Effector memory CD4-positive, alpha-beta T cell (primary cell): ENCODE results near the gene GDF7.

Experiments
- DNase-seq, 3 donors: peaks; one replicate each; pipeline ENCODE4 v3.0.0-alpha.2; 2020
- H3K27ac ChIP-seq: 2 replicates; pipeline ENCODE4 v1.7.0; 2013; ENCODE audit warnings: mild to moderate bottlenecking, low read length, moderate library complexity; ENCODE audit not compliant: insufficient read depth, poor library complexity, severe bottlenecking
- H3K27me3 ChIP-seq: replicated peaks from 2 replicates; pipeline ENCODE4 v1.7.0; 2013; ENCODE audit warnings: mild to moderate bottlenecking, low read length; ENCODE audit not compliant: insufficient read depth, control insufficient read depth, poor library complexity, severe bottlenecking
- H3K36me3 ChIP-seq: 2 replicates; pipeline ENCODE4 v1.7.0; 2013; ENCODE audit warnings: mild to moderate bottlenecking, low read length, moderate library complexity; ENCODE audit not compliant: control insufficient read depth, insufficient read depth
- H3K4me1 ChIP-seq: 2 replicates; pipeline ENCODE4 v1.7.0; 2013; ENCODE audit warnings: low read length, mild to moderate bottlenecking; ENCODE audit not compliant: control insufficient read depth, insufficient read depth, poor library complexity, severe bottlenecking
- H3K4me3 ChIP-seq: 2 replicates; pipeline ENCODE4 v1.7.0; 2013; ENCODE audit warnings: low read length, low read depth, mild to moderate bottlenecking; ENCODE audit not compliant: insufficient read depth, poor library complexity, severe bottlenecking
- H3K9me3 ChIP-seq: 2 replicates; pipeline ENCODE4 v1.7.0; 2013; ENCODE audit warnings: mild to moderate bottlenecking, low read length, moderate library complexity; ENCODE audit not compliant: control insufficient read depth

Gene GDF7

DNA sequence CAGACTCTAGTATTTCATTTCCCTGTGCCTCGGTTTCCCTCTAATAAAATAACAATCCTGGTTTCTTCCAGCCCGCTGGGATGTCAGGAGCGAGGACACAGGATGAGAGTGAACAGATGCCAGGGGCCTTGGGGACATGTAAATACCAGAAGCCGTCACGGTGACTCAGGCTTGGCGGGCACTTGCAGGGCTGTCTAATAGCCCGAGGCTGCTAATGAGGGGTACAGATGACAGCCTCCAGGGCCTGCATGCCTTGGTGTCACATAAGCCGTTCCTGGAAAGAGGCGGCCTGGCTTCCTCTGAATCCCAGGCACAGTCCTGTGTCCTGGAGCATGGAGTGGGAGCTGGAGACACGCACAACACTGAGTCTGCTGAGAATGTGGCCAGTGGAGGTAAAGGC lies 44.2 kb upstream of the GDF7 start:
- Histone ChIP-seq H3K27ac (no peak overlapping the region), H3K4me3 (no peak overlapping the region), H3K4me1 (no peaks in the 10 kb centered on the region), H3K36me3 (peaks cover 53% of the 10 kb centered on the region), H3K9me3 (no peaks in the 10 kb centered on the region), H3K27me3 (no peaks in the 10 kb centered on the region)
- no peak for DNase-seq

DNA sequence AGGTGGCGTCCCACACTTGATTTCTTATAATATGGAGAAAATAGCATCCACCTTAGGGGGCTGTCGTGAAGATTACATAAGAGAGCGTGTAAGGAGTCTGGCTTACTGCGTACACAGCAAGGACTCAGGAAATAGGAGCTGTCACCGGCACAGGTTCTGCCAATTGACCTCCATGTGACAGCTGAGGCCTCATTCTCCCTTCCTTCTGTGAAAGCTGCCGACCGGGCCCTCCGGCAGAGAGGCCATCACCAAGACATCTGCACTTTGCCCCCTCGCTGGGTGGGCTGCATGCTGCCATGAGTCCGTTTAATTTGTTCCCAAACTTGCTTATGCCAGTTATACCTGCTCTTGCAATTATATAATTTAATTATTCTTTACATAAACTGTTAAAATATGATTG lies 43.7 kb upstream of the GDF7 start:
- Histone ChIP-seq H3K4me1 (no peaks in the 10 kb centered on the region), H3K27me3 (no peaks in the 10 kb centered on the region), H3K4me3 (no peak overlapping the region), H3K36me3 (peaks cover 53% of the 10 kb centered on the region), H3K27ac (no peak overlapping the region), H3K9me3 (no peaks in the 10 kb centered on the region)
- DNase-seq, result no peak

DNA sequence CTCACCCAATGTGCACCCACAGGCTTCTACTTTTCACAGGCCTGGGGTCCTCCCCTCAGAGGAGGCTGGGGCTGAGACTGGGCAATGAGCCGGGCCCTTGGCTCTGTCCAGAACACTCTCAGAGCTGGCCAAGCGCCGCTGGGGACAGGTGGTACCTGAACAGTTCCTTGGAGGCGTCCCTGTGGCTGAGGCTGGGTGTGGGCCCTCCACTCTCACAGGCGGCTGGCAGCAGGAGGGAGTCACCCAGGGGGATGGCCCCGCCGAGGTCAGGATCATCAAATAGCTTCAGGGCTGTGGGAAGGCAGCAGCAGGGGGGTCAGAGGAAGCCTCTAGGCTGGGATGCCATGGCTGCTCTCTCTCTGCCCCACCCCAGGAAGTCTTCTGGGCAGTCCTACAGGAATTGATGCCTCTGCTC lies 43.2 kb upstream of the GDF7 start:
- Histone ChIP-seq H3K27ac (no peak overlapping the region), H3K4me1 (no peaks in the 10 kb centered on the region), H3K27me3 (no peaks in the 10 kb centered on the region), H3K4me3 (no peak overlapping the region), H3K9me3 (no peaks in the 10 kb centered on the region), H3K36me3 (peaks cover 53% of the 10 kb centered on the region)
- no peak for DNase-seq

DNA sequence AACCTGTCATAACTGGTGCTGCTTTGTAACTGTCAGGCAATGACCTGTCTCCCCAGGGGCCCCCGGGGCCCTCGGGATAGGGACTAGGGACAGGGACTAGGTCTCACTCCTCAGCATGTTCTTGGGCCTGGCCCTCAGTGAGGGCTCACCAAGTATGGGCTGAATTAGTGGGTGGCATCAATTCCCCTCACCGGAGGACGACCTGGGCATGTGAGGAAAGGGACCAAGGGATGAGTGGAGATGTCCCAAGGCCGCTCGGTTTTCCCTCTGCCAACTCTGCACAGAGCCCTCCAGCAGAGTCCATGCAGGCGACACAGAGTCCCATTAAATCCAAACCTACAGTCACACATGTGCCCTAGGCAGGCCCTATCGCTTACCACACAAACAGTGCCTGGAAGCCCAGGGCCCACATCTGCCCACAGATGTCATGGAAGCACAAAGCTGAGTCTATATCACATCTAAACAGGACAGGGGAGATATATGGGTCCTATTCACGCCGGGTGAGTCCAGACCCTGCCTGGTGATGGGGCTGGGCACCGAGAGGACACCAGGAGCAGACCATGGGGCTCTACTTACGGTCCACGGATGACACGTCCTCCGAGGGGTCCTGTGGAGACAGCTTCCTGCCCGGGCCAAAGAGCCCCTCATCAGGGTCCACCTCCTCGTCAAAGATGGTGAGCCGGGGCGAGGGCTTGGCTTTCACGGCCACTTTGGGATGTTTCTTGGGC lies 42.6 kb upstream of the GDF7 start:
- no peak for DNase-seq
- Histone ChIP-seq H3K27ac (no peak overlapping the region), H3K4me3 (no peak overlapping the region), H3K27me3 (no peaks in the 10 kb centered on the region), H3K4me1 (no peaks in the 10 kb centered on the region), H3K36me3 (peaks cover 48% of the 10 kb centered on the region), H3K9me3 (no peaks in the 10 kb centered on the region)

DNA sequence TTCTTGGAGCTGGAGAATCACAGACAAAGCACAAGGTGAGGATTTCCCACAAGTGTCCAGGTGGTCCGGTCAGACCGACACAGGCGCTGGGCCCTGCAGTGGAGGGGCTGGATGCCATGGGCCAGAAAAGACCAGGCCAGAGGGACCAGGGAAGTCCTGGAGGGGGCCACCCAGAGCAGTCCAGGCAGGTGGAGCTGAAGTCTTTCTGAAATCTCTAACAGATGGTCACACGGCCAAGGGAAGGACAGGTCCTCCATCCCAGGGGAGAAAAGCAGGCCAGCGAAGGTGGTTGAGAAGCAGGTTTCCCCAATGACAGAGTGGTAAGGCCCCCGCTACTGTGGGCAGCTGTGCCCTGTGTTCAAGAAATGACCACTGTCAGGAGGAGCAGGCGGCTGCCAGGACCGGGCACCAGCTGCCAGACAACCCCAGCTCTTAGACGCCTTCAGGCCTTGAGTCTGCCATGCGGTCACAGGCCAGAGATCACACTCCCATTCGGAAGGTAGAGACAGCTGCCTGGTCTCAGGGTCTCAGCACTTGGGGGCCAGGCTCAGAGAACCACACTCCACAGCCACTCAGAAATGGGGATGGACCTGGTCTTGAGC lies 42.0 kb upstream of the GDF7 start:
- Histone ChIP-seq H3K36me3 (peaks cover 48% of the 10 kb centered on the region), H3K9me3 (no peaks in the 10 kb centered on the region), H3K27me3 (no peaks in the 10 kb centered on the region), H3K4me1 (no peaks in the 10 kb centered on the region), H3K27ac (no peak overlapping the region), H3K4me3 (no peak overlapping the region)
- DNase-seq, result no peak

DNA sequence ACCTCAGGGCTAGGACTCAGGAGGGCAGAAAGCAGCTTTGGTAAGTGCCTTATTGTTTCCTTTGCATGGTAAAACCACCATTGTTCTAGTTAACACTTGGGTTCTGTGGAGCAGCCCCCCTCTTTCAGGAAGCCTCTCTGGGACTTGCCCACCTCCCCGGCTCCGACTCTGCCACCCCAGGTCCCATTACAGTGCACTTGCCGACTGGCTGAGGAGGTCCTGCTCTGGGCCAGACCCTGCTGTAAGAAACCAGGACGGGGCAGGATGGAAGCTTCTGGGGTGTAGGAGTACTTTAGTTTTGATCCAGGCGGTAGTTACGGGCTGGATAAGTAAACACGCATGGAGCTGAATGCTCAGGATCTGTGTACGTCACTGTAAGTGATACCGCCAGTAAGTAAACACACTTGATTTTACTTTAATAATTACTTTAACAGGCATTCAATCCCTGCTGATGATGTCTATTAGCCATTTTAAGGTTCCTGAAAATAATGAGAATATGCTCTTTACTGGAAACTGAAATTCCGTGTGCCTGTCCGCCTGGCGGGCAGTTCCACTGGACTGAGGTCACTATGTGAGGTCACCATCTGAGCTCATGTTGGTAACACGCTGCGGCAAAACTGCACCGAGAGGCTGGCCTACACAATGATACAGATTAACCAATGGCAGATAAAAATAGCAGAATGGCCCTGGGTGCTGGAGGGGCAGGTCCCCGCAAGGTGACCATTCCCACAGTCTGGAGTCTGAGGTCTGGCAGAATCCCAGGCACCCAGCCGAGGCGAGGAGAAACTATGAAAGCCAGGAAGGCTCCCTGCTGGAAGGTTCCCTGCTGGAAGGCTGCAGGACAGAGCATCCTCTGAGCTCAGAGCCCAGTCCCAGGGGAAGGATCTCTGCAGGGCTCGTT lies 41.2 kb upstream of the GDF7 start:
- no peaks in the 10 kb centered on the region for H3K27me3 ChIP-seq
- H3K4me3 ChIP-seq, result no peak overlapping the region
- no peak for DNase-seq
- no peaks in the 10 kb centered on the region for H3K9me3 ChIP-seq
- no peaks in the 10 kb centered on the region for H3K4me1 ChIP-seq
- peaks cover 51% of the 10 kb centered on the region for H3K36me3 ChIP-seq
- H3K27ac ChIP-seq, result no peak overlapping the region

DNA sequence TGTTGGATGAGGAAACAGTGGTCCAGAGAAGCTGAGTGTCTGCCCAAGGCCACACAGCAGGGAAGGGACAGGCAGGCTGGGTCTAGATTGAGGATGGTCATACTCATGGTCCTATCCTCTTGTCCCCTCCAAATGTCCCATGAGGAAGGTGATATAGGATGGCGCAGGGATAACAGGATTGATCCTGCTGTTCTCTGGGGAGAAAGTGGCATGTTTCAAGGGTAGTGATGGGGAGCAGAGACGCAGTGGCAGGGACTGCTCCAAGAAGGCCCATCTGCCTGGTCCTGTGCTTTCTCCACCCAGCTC lies 40.6 kb upstream of the GDF7 start:
- Histone ChIP-seq H3K4me1 (no peaks in the 10 kb centered on the region), H3K36me3 (peaks cover 45% of the 10 kb centered on the region)

DNA sequence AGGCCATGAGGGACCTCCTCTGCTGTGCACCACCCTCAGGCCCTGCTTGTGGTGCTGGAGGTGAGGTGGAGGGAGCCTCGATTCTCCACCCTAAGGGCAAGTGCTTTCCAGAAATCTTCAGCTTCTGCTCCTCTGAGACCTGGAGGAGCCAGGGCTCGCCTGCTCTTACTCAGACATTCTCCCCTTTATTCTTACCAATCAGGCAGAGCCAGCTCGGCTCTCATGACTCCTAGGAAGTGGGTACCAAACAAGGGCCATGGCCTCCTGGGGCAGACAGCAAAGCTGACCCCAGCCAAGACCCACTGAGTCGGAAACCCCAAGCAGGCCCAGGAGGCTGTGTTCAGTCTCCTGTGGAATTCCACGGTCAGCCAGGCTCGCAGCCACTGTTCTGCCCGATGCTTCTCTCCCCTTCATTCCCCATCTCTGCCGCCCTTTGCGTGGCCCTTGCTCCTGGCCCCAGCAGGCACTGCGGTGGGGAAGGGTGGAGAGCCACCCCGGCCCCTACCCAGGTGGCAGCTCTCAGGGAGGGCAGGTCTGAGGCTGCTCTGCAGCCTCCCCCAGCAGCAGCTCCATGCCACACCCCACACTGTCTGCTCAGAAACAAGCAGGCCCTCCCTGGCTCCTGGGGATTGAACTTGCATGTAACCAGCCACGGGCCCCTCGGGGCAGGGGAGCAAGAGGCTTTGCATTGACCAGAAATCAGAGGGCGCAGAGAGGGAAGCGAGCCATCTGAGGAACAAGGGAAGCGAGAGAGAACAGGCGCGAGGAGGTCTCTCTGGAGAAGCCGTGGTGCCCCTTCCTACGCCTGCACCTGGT lies 40.0 kb upstream of the GDF7 start:
- H3K36me3 ChIP-seq, result peaks cover 40% of the 10 kb centered on the region
- no peak for DNase-seq
- no peaks in the 10 kb centered on the region for H3K9me3 ChIP-seq
- H3K4me3 ChIP-seq, result no peak overlapping the region
- H3K27me3 ChIP-seq, result no peaks in the 10 kb centered on the region
- H3K4me1 ChIP-seq, result no peaks in the 10 kb centered on the region
- H3K27ac ChIP-seq, result no peak overlapping the region

More for the DNA sequence above, 40.6 kb upstream of the GDF7 start:
- Histone ChIP-seq H3K27ac (no peak overlapping the region), H3K4me3 (no peak overlapping the region), H3K9me3 (no peaks in the 10 kb centered on the region), H3K27me3 (no peaks in the 10 kb centered on the region)
- DNase-seq, result no peak

DNA sequence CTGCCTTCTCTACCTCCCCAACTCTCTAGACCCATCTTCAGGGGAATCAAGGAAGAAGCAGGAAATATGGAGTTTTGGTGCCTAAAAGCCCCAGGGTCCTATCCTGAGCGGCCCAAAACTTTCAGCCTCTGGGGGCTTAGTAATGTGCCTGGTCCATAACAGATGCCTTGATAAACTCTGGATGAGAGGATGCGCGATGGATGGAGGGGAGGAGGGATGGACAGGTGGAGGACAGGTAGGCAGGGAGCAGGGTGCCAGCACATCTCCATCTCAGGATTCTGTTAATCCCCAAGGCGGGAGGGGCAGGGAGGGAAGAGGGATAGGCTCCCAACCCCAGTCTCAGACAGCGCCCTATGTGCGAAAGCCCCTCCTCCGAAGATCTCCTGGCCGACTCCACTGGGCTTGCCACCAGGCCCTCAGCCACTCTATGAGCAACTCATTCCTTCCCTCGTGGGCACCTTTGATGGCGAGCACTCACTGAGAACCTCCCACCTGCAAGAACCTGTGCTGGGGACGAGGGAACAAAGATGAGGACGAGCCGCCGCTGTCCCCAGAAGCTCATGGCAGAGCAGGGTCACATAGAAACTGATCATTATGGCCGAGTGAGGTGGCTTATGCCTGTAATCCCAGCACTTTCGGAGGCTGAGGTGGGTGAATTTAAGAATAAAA lies 39.1 kb upstream of the GDF7 start:
- H3K4me3 ChIP-seq, result no peak overlapping the region
- no peaks in the 10 kb centered on the region for H3K4me1 ChIP-seq
- H3K36me3 ChIP-seq, result peaks cover 31% of the 10 kb centered on the region
- H3K9me3 ChIP-seq, result no peaks in the 10 kb centered on the region
- H3K27me3 ChIP-seq, result no peaks in the 10 kb centered on the region
- DNase-seq, result no peak
- H3K27ac ChIP-seq, result no peak overlapping the region
